Head of caudate nucleus (tissue), 42 donors: Measurements from ENCODE around the gene MESP2.

Experiments
- DNase-seq, 42 donors: peaks; one replicate each; pipeline versions ENCODE4 v3.0.0 to v3.0.0-alpha.2; 2020 to 2021; ENCODE audit warnings: mixed read lengths in 7 of 42
- intact Hi-C: fragments of 100-400 bp; cut with DNase I; formaldehyde crosslinking; loops from one replicate; pipeline ENCODE4 v1.15.0; 2022

The MESP2 gene

GRCh38 chr15:89792106-89792805, 16.1 kb downstream of the MESP2 start:
- intact Hi-C loops, result no loop called here
- no peak for DNase-seq

- intact Hi-C loops, result no loop called here
- no peak for DNase-seq
Measured at GRCh38 chr15:89794627-89795241, 18.6 kb downstream of the MESP2 start.

- intact Hi-C loops, result no loop called here
- no peak for DNase-seq
Measured at GRCh38 chr15:89795996-89796395, 19.9 kb downstream of the MESP2 start.

- DNase-seq, result no peak
- intact Hi-C loops, result no loop called here
Measured at GRCh38 chr15:89797678-89798201, 21.6 kb downstream of the MESP2 start.

- intact Hi-C loops, result no loop called here
- no peak for DNase-seq
Measured at GRCh38 chr15:89799011-89799911, 23.1 kb downstream of the MESP2 start.

- intact Hi-C loops, result no loop called here
- no peak for DNase-seq
Measured at GRCh38 chr15:89799918-89800498, 23.9 kb downstream of the MESP2 start.

GRCh38 chr15:89801471-89802195, 25.5 kb downstream of the MESP2 start:
- DNase-seq, result no peak
- intact Hi-C loops, result no loop called here

- no peak for DNase-seq
- intact Hi-C loops, result no loop called here
Measured at GRCh38 chr15:89802231-89802928, 26.2 kb downstream of the MESP2 start.

GRCh38 chr15:89802986-89803824, 27.1 kb downstream of the MESP2 start:
- intact Hi-C loops, result no loop called here
- DNase-seq, result no peak

- intact Hi-C loops, result no loop called here
- no peak for DNase-seq
Measured at GRCh38 chr15:89803941-89804800, 28.0 kb downstream of the MESP2 start.

GRCh38 chr15:89805241-89806209, 29.4 kb downstream of the MESP2 start:
- no peak for DNase-seq
- intact Hi-C loops, result no loop called here

GRCh38 chr15:89806210-89806558, 30.1 kb downstream of the MESP2 start:
- intact Hi-C loops, result no loop called here
- DNase-seq, result no peak

- DNase-seq, result no peak
- intact Hi-C loops, result no loop called here
Measured at GRCh38 chr15:89806559-89807550, 30.7 kb downstream of the MESP2 start.

GRCh38 chr15:89807689-89808088, 31.6 kb downstream of the MESP2 start:
- no peak for DNase-seq
- intact Hi-C loops, result no loop called here
